Measurements from ENCODE around the gene FGFR2.

DNA sequence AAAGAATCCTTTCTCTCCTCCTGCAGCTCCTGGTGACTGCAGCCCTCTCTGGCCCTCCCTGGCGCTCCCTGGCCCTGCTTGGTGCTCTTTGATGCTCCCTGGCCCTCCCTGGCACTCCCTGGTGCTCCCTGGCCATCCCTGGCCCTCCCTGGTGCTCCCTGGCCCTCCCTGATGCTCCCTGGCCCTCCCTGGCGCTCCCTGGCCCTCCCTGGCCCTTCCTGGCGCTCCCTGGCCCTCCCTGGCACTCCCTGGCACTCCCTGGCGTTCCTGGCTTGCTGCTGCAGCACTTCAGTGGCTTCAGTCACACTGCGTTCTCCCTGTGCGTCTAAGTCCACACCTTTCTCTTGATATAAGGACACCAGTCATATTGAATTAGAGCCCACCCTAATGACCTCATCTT, 15.2 kb upstream of the FGFR2 start:
- TF ChIP-seq CTCF (IDR thresholded peaks at IDR 0.05; ENCODE audit: low read depth, low read length) (no peak), EZH2phosphoT487 (IDR thresholded peaks at IDR 0.05; ENCODE audit: low read depth) (no peak)

Data from OCI-LY3 (cell line).